EH (cell line): Measurements from ENCODE around the gene NEDD8.

ENCODE experiments used
- DNase-seq: peaks from one replicate; pipeline ENCODE4 v3.0.0-alpha.2; 2015; ENCODE audit warnings: low read depth

NEDD8 gene

GRCh38 chr14:24263848-24264247, 31.7 kb upstream of the NEDD8 start:
- no peak for DNase-seq

- peak; percentile 16 for DNase-seq
Observed at GRCh38 chr14:24262821-24263733, 30.9 kb upstream of the NEDD8 start, which contains the start of gene TGM1. TSS of gene TGM1 (minus strand) at chr14:24263177. CDS start at chr14:24262352, 825 bp downstream.

- no peak for DNase-seq
Observed at GRCh38 chr14:24261969-24262327, 29.8 kb upstream of the NEDD8 start.

- no peak for DNase-seq
Observed at GRCh38 chr14:24261256-24261968, 29.2 kb upstream of the NEDD8 start.

- no peak for DNase-seq
Observed at GRCh38 chr14:24260780-24261157, 28.6 kb upstream of the NEDD8 start.

GRCh38 chr14:24260026-24260779, 28.0 kb upstream of the NEDD8 start:
- DNase-seq, result no peak

- peak; percentile 73 for DNase-seq
Observed at GRCh38 chr14:24259282-24260025, 27.3 kb upstream of the NEDD8 start.

- DNase-seq, result no peak
Observed at GRCh38 chr14:24258548-24259265, 26.5 kb upstream of the NEDD8 start.

GRCh38 chr14:24258119-24258518, 26.0 kb upstream of the NEDD8 start:
- DNase-seq, result no peak

GRCh38 chr14:24256960-24257359, 24.8 kb upstream of the NEDD8 start:
- DNase-seq, result no peak

GRCh38 chr14:24255931-24256711, 24.0 kb upstream of the NEDD8 start:
- no peak for DNase-seq

GRCh38 chr14:24255438-24255837, 23.3 kb upstream of the NEDD8 start:
- no peak for DNase-seq

- DNase-seq, result no peak
Observed at GRCh38 chr14:24254630-24255392, 22.6 kb upstream of the NEDD8 start.

GRCh38 chr14:24253936-24254335, 21.8 kb upstream of the NEDD8 start:
- DNase-seq, result no peak

GRCh38 chr14:24252289-24253124, 20.3 kb upstream of the NEDD8 start:
- DNase-seq, result no peak

- peak; percentile 72 for DNase-seq
Observed at GRCh38 chr14:24251880-24252288, 19.7 kb upstream of the NEDD8 start.

- no peak for DNase-seq
Observed at GRCh38 chr14:24250354-24250753, 18.2 kb upstream of the NEDD8 start.

- no peak for DNase-seq
Observed at GRCh38 chr14:24249230-24250021, 17.3 kb upstream of the NEDD8 start.
